ENCODE measurements around the gene PRR36.
"Not testable (repeated sequence)": the region's sequence is repeated elsewhere in the genome, so short reads cannot be mapped to it uniquely, and the experiment has no call there.

The PRR36 gene

GRCh38 chr19:7870571-7871436 is 3.4 kb downstream of the PRR36 start:
- peak; percentile 45 for DNase-seq

GRCh38 chr19:7869910-7870511 is 4.2 kb downstream of the PRR36 start:
- peak; percentile 57 for DNase-seq

GRCh38 chr19:7869453-7869909 is 4.7 kb downstream of the PRR36 start:
- DNase-seq: peak; percentile 83

- peak; percentile 82 for DNase-seq
Observed at GRCh38 chr19:7868671-7869452, 5.3 kb downstream of the PRR36 start.

- no peak for DNase-seq
Observed at GRCh38 chr19:7868326-7868670, 5.9 kb downstream of the PRR36 start.

- no peak for DNase-seq
Observed at GRCh38 chr19:7867092-7867844, 6.9 kb downstream of the PRR36 start.

GRCh38 chr19:7866399-7867091 is 7.6 kb downstream of the PRR36 start:
- DNase-seq: no peak

- no peak for DNase-seq
Observed at GRCh38 chr19:7865262-7865911, 8.8 kb downstream of the PRR36 start.

GRCh38 chr19:7864690-7865074 is 9.5 kb downstream of the PRR36 start:
- no peak for DNase-seq

- no peak for DNase-seq
Observed at GRCh38 chr19:7863971-7864689, 10.1 kb downstream of the PRR36 start.

- no peak for DNase-seq
Observed at GRCh38 chr19:7863157-7863970, 10.8 kb downstream of the PRR36 start.

- DNase-seq: peak; percentile 74
Observed at GRCh38 chr19:7862413-7862951, 11.7 kb downstream of the PRR36 start.

- DNase-seq: no peak
Observed at GRCh38 chr19:7861619-7862412, 12.4 kb downstream of the PRR36 start.

GRCh38 chr19:7860714-7861618 is 13.2 kb downstream of the PRR36 start:
- DNase-seq: no peak

GRCh38 chr19:7859831-7860713 is 14.1 kb downstream of the PRR36 start:
- DNase-seq: no peak

- not testable (repeated sequence) for DNase-seq
Observed at GRCh38 chr19:7859087-7859486, 15.1 kb downstream of the PRR36 start.

Data from activated CD4-positive, alpha-beta T cell treated with anti-CD3 and anti-CD28 coated beads, Interleukin-2, amount 50 U/mL, for 1 hour (primary cell).